ENCODE results near the gene EHBP1.

EHBP1 gene

DNA sequence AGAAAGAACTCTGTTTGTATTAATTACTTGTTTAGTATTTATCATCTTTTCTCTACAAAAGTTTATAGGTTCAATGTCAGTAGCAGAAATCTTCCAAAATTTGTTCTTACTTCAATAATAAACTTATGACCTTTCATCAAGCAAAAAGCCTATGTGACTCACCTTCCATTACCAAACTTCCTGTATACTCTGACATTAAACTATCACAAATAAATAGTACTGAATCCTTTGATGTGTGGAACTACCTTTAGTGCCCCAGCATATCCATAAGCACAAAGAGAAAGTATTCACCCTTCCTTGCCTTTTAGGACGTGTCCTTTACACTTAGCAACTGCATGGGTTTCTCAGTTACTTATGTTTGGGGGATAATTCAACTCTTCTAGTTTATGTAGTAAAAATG, 166.0 kb downstream of the EHBP1 start:
- no peak for DNase-seq (ENCODE audit: low read depth in 2 of 2, low spot score in 1 of 2)

DNA sequence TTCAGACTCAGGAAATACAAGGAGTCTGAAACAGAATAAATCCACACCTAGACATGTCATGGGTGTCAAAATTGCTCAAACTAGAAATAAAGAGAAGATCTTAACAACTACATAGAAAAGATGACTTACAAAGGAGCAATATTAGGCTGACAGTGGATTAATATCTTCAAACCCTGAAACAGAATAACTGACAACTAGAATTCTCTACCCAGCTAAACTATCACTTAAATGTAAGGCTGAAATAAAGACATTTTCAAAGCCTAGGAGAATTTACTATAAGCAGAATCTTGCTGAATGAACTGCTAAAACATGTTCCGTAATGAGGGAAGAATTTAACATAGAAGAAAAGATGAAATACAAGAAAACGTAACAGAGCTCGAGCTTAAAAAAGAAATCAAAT, 168.1 kb downstream of the EHBP1 start:
- no peak for DNase-seq (ENCODE audit: low read depth in 2 of 2, low spot score in 1 of 2)

GRCh38 chr2:62874881-62875383, 169.4 kb downstream of the EHBP1 start:
- DNase-seq (ENCODE audit: low read depth in 2 of 2, low spot score in 1 of 2): no peak

- DNase-seq (ENCODE audit: low read depth in 2 of 2, low spot score in 1 of 2): no peak
Measured at GRCh38 chr2:62881162-62881795, 175.8 kb downstream of the EHBP1 start.

DNA sequence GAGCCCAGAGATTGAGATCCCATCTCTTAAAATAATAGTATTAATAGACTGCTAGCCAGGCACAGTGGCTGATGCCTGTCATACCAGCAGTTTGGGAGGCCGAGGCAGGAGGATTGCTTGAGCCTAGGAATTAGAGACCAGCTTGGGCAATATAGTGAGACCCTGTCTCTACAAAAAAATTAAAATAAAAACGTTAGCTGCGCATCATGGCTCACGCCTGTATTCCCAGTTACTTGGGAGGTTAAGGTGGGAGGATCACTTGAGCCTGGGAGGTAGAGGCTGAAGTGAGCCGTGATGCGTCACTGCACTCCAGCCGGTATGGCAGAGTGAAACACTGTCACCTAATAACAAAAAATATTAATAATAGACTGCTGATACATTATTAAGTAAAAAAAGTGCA, 178.1 kb downstream of the EHBP1 start:
- no peak for DNase-seq (ENCODE audit: low read depth in 2 of 2, low spot score in 1 of 2)

DNA sequence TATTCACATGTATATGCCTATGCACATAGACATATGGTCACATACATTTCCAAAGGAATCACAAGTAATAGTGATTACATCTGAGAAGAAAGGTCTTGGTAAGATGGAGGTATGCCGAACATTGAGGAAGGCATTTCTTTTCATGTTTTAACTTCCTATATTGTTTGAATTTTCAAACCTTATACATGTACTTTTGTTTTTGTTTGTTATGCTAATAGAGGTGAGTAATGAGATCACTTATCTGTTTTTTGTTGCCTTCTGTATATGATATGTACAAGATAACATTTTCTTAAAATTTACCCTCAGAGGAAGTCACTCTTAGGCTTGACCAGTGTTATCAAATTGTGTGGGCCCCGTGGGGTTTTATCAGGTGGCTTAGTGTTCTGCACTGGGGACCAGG, 178.6 kb downstream of the EHBP1 start:
- no peak for DNase-seq (ENCODE audit: low read depth in 2 of 2, low spot score in 1 of 2)

- no peak for DNase-seq (ENCODE audit: low read depth in 2 of 2, low spot score in 1 of 2)
Measured at GRCh38 chr2:62884514-62884913, 179.0 kb downstream of the EHBP1 start.

- DNase-seq (ENCODE audit: low read depth in 2 of 2, low spot score in 1 of 2): no peak
Measured at GRCh38 chr2:62894966-62895631, 189.6 kb downstream of the EHBP1 start.

GRCh38 chr2:62895632-62896009, 190.1 kb downstream of the EHBP1 start:
- DNase-seq (ENCODE audit: low read depth in 2 of 2, low spot score in 1 of 2): no peak

- no peak for DNase-seq (ENCODE audit: low read depth in 2 of 2, low spot score in 1 of 2)
Measured at GRCh38 chr2:62897187-62897827, 191.8 kb downstream of the EHBP1 start.

DNA sequence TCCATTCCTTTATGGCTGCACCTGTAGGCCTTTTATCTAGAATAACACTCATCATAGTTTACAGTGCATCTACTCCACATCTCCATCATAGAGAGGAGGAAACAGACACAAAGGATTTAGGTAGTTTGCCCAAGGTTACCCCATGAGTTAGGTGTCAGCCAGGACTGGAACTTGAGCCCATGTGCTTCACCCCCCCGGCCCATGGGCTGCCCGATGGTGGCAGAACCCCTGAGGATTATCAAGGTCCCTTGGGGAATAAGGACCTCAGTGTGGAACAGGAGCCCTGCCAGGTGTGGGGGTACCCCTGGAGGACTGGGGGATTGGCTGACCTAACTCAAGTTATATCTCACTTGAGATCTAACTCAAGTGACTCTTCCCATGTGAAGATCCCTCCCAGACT, 198.8 kb downstream of the EHBP1 start:
- DNase-seq (ENCODE audit: low read depth in 2 of 2, low spot score in 1 of 2): no peak

GRCh38 chr2:62908145-62908544, 202.6 kb downstream of the EHBP1 start:
- no peak for DNase-seq (ENCODE audit: low read depth in 2 of 2, low spot score in 1 of 2)

- no peak for DNase-seq (ENCODE audit: low read depth in 2 of 2, low spot score in 1 of 2)
Measured at GRCh38 chr2:62913311-62913710, 207.8 kb downstream of the EHBP1 start.

- DNase-seq (ENCODE audit: low read depth in 2 of 2, low spot score in 1 of 2): no peak
Measured at GRCh38 chr2:62919041-62919440, 213.5 kb downstream of the EHBP1 start.

- no peak for DNase-seq (ENCODE audit: low read depth in 2 of 2, low spot score in 1 of 2)
Measured at GRCh38 chr2:62920070-62920469, 214.6 kb downstream of the EHBP1 start.

DNA sequence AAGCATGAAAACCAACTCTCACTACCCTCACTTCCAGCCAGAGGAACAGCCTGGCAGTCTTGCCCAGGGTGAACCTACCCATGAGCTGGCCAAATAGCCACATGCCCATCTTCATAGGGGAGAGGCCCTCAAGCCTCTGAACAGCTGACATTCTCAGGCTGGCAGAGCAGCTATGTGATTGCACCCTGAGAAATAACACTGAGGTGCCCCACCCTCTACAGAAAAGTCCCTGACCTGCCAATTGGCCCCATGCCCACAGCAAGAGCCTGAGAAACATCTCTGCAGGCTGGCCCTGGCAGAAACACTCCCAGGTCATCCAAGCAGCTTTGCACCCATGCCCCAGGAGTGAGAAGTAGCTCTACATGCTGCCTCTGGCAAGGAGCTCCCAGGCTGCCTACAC, 217.7 kb downstream of the EHBP1 start:
- no peak for DNase-seq (ENCODE audit: low read depth in 2 of 2, low spot score in 1 of 2)

- no peak for DNase-seq (ENCODE audit: low read depth in 2 of 2, low spot score in 1 of 2)
Measured at GRCh38 chr2:62923881-62924280, 218.4 kb downstream of the EHBP1 start.

DNA sequence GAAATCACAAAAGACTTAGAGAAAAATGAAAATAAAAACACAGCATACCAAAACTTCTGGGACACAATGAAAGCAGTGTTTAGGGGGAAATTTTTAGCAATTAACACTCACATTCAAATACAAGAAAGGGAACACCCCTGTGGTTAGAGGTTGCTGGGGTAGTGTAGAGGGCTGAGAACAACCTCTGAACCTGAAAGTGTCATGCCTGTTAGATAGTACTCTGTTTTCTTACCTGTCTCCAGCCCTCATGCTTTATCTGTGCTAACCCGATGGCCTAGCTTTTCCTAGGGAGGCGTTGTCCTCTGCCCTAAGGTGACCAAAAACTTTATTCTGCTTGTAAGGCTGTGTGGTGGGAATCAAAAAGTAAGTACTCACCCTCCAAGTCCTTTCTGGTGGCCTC, 222.5 kb downstream of the EHBP1 start:
- no peak for DNase-seq (ENCODE audit: low read depth in 2 of 2, low spot score in 1 of 2)

DNA sequence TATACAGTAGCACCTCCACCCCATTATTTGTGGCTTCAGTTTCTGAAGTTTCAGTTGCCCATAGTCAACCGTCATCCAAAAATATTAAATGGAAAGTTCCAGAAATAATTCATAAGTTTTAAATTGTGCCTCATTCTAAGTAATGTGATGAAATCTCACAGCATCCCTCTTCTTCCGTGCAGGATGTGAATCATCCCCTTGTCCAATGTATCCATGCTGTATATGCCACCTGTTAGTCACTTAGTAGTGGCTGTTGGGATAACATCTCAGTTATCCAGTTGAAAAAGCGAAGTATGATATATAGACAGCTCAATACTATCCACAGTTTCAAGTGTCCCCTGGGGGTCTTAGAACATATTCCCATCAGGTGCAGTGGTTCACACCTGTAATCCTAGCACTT, 226.0 kb downstream of the EHBP1 start:
- no peak for DNase-seq (ENCODE audit: low read depth in 2 of 2, low spot score in 1 of 2)

DNA sequence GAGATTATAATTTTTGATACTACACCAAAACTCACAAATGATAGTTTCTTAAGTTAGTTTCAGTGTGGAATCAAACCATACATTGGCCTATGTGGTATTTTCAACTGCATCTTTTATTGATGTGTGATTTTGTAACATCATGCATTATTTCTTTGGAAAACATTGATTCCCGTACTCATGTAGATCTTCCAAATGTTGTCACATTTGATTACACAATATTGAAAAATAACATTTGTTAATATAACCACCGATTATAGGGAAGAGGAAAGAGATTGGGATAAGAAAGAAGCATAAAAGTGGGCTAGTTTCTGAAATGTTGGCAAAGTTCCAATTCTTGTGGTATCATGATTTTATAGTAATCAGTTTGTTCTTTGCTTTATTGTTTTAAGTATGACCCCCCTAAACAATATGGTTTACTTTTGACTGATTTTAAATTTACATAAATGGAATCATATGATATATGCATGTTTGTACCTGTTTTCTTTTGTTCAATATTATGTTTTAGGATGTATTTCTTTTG, 227.9 kb downstream of the EHBP1 start:
- no peak for DNase-seq (ENCODE audit: low read depth in 2 of 2, low spot score in 1 of 2)

DNA sequence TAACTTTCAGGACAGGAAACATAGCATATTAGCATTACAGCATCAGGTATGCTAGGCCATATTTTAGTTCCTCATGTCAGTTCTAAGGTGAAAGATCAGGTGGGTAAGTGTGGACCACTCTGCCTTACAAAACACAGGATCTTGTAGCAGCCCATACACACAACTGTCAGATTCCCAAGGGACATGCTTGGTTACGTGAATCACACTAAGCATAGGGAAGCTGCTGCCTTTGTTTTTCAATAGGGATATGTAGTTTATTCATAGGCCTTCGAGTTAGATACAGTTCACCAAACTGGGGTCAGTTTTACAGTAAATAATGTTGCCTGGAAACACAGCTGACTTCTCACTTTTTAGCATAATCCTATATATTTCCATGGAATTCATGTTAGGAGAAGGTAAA, 229.0 kb downstream of the EHBP1 start:
- no peak for DNase-seq (ENCODE audit: low read depth in 2 of 2, low spot score in 1 of 2)

GRCh38 chr2:62938126-62938525, 232.6 kb downstream of the EHBP1 start:
- no peak for DNase-seq (ENCODE audit: low read depth in 2 of 2, low spot score in 1 of 2)

Measured in stimulated activated CD8-positive, alpha-beta memory T cell treated with anti-CD3 and anti-CD28 coated beads, Interleukin-4, amount 100 ng/mL, for 1 hour (primary cell).